HepG2 (cell line): Measurements from ENCODE around the gene CCDC38. TPM values are rescaled to one million over a fixed set of nuclear protein-coding genes. Genes with fewer than 3 reads are reported as not detected.
A peak's percentile ranks its signal among the peaks of the same experiment; 100 is the strongest.

Source experiments
- ARNT2 ChIP-seq: sonication (generic); formaldehyde crosslinking; IDR thresholded peaks from 2 replicates; pipeline ENCODE4 v1.8.0; 2022; ENCODE audit warnings: mild to moderate bottlenecking, low read depth, missing genetic modification reagents, moderate library complexity
- ATF6 ChIP-seq: sonication (generic); formaldehyde crosslinking; conservative IDR thresholded peaks from 2 replicates; pipeline ENCODE4 v1.4.0; 2020; ENCODE audit warnings: missing genetic modification reagents
- CBX5 ChIP-seq: sonication (generic); formaldehyde crosslinking; IDR thresholded peaks from 2 replicates; pipeline ENCODE4 v1.4.0; 2020; ENCODE audit warnings: missing genetic modification reagents, borderline replicate concordance
- IKZF1 ChIP-seq: fragments of 450-650 bp; IDR thresholded peaks from 2 replicates; pipeline ENCODE4 v1.7.1; 2016
- ISL2 ChIP-seq: sonication (generic); formaldehyde crosslinking; IDR thresholded peaks from 2 replicates; pipeline ENCODE4 v1.5.0; 2020; ENCODE audit warnings: missing genetic modification reagents
- KAT2B ChIP-seq: fragments of 150-350 bp; IDR thresholded peaks from 2 replicates; pipeline ENCODE4 v1.6.1; 2014; ENCODE audit warnings: low read depth, low read length, borderline replicate concordance
- MIER2 ChIP-seq: IDR thresholded peaks from 2 replicates; pipeline ENCODE4 v1.6.1; 2016; ENCODE audit warnings: missing biosample characterization, missing genetic modification reagents
- NCOA1 ChIP-seq: sonication (generic); formaldehyde crosslinking; IDR thresholded peaks from 2 replicates; pipeline ENCODE4 v1.9.0; 2021; ENCODE audit warnings: missing genetic modification reagents
- NR2F2 ChIP-seq: IDR thresholded peaks from 2 replicates; pipeline ENCODE4 v1.6.1; 2012; ENCODE audit warnings: low read depth, inconsistent platforms, borderline replicate concordance
- PTBP1 ChIP-seq: fragments of 200-400 bp; formaldehyde crosslinking; IDR thresholded peaks from 2 replicates; pipeline ENCODE4 v1.6.1; 2018; ENCODE audit warnings: low read length, low read depth; ENCODE audit not compliant: poor library complexity, severe bottlenecking
- RFXANK ChIP-seq: IDR thresholded peaks from 2 replicates; pipeline ENCODE4 v1.6.1; 2016
- SKI ChIP-seq: fragments of 450-650 bp; IDR thresholded peaks from one replicate; pipeline ENCODE4 v1.6.1; 2018; ENCODE audit warnings: mild to moderate bottlenecking; ENCODE audit not compliant: partially characterized antibody
- ZBTB37 ChIP-seq: sonication (generic); formaldehyde crosslinking; IDR thresholded peaks from 2 replicates; pipeline ENCODE4 v1.4.0; 2020; ENCODE audit warnings: mild to moderate bottlenecking, missing genetic modification reagents
- ZFP37 ChIP-seq: sonication (generic); formaldehyde crosslinking; IDR thresholded peaks from 2 replicates; pipeline ENCODE4 v1.4.0; 2020; ENCODE audit warnings: missing genetic modification reagents, borderline replicate concordance
- ZFP90 ChIP-seq: sonication (generic); formaldehyde crosslinking; IDR thresholded peaks from 2 replicates; pipeline ENCODE4 v1.8.0; 2022; ENCODE audit warnings: missing genetic modification reagents, mild to moderate bottlenecking, inconsistent platforms, borderline replicate concordance
- ZFY ChIP-seq: sonication (generic); formaldehyde crosslinking; IDR thresholded peaks from 2 replicates; pipeline ENCODE4 v1.4.0; 2020; ENCODE audit warnings: missing genetic modification reagents
- ZHX1 ChIP-seq: sonication (generic); formaldehyde crosslinking; IDR thresholded peaks from 2 replicates; pipeline ENCODE4 v1.8.1; 2022; ENCODE audit warnings: low read depth, mild to moderate bottlenecking, missing genetic modification reagents
- ZNF12 ChIP-seq: sonication (generic); formaldehyde crosslinking; IDR thresholded peaks from 2 replicates; pipeline ENCODE4 v1.5.0; 2020; ENCODE audit warnings: missing genetic modification reagents
- ZNF30 ChIP-seq: sonication (generic); formaldehyde crosslinking; IDR thresholded peaks from 2 replicates; pipeline ENCODE4 v1.5.0; 2020; ENCODE audit warnings: mild to moderate bottlenecking, missing genetic modification reagents
- ZNF781 ChIP-seq: sonication (generic); formaldehyde crosslinking; IDR thresholded peaks from 2 replicates; pipeline ENCODE4 v1.5.1; 2020; ENCODE audit warnings: borderline replicate concordance, mild to moderate bottlenecking, missing genetic modification reagents; ENCODE audit errors: not compliant biosample characterization
- polyA plus RNA-seq, 8 experiments: library from polyadenylated mRNA; depleted of rRNA in 3 of 8; stranded (reverse) in 7 of 8; unstranded in 1 of 8; fragments of >200 nt; fragmentation: Illumina TruSeq in 4 of 8; extraction: Trizol in 4 of 8; gene quantifications; 2 replicates each; pipeline versions ENCODE4 v1.2.1 to v1.2.3, GENCODE V29; 2011 to 2016; ENCODE audit warnings: low read depth in 4 of 8, missing spikeins in 1 of 8, mixed read lengths in 1 of 8; ENCODE audit not compliant: insufficient read depth in 1 of 8
- total RNA-seq, 5 experiments: library from RNA; depleted of rRNA; stranded (reverse); fragments of >200 nt; fragmentation: Illumina TruSeq; extraction: Trizol; gene quantifications; 2 replicates each; pipeline ENCODE4 v1.2.3, GENCODE V29; 2016; ENCODE audit warnings: low read depth in 1 of 5

Gene CCDC38
- total and polyA plus RNA-seq, 2 of the 13 experiments (the other 11 are each of a cell fraction or from before 2014, with no cell fraction given): 0.24 to 0.32 TPM

GRCh38 chr12:95949477-95950206 is 7.2 kb upstream of the CCDC38 start (continued):
- TF ChIP-seq ATF6 (CRISPR knock-in tag): no peak
- 0 out of 2 replicates have a peak, but pooled peaks have one; percentile 48 for TF ChIP-seq NCOA1 (CRISPR knock-in tag)
- peak; percentile 98 for TF ChIP-seq ISL2 (CRISPR knock-in tag)
- TF ChIP-seq MIER2 (CRISPR knock-in tag): 0 out of 2 replicates have a peak, but pooled peaks have one; percentile 60
- peak; percentile 98 for TF ChIP-seq NR2F2
- TF ChIP-seq ZHX1: no peak
- TF ChIP-seq ZNF781 (CRISPR knock-in tag): no peak
- peak; percentile 45 for TF ChIP-seq SKI
- no peak for TF ChIP-seq IKZF1
- TF ChIP-seq ZFP90: 0 out of 2 replicates have a peak, but pooled peaks have one; percentile 39
- TF ChIP-seq ZFY (CRISPR knock-in tag): no peak
- no peak for TF ChIP-seq ZFP37 (CRISPR knock-in tag)
- TF ChIP-seq CBX5 (CRISPR knock-in tag): no peak
- TF ChIP-seq ZNF30 (CRISPR knock-in tag): no peak
- TF ChIP-seq RFXANK: no peak
- no peak for TF ChIP-seq ZNF12 (CRISPR knock-in tag)
- no peak for TF ChIP-seq PTBP1
- no peak for TF ChIP-seq ARNT2
- no peak for TF ChIP-seq KAT2B
- no peak for TF ChIP-seq ZBTB37 (CRISPR knock-in tag)
